Ramos (cell line): ENCODE results near the gene IL15.

ENCODE experiments used
- in situ Hi-C: fragments of 300-500 bp; cut with MboI; formaldehyde crosslinking; loops from one replicate; pipeline ENCODE4 v1.14.3; 2022; ENCODE audit warnings: low sequenced_read_pairs; ENCODE audit not compliant: unreplicated experiment

Gene IL15

DNA sequence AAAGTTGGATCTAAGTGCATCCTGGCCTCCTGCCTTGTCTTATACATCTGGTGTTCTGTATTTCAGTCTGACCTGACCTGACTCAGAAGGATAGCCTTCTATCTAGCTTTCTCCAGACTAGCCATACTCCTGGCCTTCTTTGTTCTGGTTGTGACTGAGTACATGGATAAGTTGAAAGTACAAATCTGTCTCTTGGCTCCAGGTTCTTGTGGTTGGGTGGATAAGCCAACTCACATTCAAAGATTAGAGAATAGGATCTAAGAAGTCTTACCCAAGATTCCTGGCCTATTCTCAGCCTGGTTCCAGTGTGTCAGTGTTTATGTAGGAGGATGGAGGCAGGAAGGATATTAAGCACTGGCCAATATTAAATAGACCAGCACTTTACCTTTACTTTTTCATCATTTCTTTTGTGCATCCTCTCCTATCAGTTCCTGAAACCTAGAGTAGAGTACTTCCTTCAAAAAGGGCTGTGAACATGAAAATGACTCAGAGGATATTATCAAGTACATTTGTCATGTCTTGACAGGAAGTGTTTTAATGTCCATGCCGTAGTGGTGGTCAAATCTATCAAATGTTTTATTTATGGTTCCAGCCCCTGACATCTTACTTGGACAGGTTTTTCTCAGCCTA is 123.5 kb downstream of the IL15 start:
- in situ Hi-C loops, result no loop called here

DNA sequence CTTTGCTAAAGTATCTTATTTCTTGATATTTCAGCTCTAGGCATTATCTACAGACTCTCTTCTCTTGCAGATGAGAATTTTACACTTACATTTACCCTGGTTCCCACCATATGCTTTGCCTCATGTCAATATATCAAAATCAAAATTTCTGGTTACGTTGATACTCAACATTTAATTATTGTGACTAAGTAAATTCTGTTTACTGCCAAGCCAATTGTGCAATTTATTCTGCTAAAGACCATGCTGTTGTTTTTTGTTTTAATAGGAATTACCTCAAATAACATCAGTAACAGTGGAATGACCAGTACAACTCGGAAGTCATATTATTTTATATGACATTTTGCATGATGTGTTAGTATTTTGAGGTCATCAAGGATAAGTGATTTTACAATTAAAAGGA is 125.5 kb downstream of the IL15 start:
- in situ Hi-C loops, result no loop called here

DNA sequence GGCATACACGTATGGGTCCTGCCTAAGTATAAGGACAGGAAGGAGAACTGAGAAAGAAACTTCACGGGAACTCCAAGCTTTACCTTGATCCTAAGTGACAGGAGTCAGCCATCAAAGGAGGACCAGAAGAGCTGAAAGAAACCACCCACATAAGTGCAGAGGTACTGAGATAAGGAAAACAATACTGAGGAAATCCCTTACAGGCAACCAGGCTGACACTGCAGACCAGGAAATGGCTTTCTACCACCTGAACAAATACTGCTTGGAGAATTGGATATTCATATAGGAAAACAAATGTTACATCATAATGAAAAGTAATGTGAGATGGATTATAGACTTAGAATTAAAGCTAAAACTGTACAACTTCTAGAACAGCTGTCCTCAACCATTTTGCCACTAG is 127.0 kb downstream of the IL15 start:
- in situ Hi-C loops, result no loop called here

DNA sequence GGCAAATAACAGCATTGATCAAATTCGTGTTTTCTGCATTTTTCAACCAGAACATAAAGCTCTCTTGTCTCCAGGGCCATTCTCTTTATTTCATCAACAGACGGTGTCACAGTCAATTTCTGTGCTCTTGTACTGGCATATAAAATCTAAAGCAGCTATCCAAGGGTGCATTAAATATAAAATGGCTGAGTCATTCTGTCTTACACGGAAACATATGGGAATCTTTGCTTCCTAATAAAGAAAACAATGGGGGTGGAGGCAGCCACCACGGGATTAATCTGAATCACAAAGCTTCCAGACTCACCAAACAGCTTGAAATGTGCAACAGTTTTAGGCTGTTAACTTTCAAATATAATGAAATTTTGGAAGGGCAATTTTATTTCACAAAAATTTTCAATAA is 132.6 kb downstream of the IL15 start:
- in situ Hi-C loops, result no loop called here

DNA sequence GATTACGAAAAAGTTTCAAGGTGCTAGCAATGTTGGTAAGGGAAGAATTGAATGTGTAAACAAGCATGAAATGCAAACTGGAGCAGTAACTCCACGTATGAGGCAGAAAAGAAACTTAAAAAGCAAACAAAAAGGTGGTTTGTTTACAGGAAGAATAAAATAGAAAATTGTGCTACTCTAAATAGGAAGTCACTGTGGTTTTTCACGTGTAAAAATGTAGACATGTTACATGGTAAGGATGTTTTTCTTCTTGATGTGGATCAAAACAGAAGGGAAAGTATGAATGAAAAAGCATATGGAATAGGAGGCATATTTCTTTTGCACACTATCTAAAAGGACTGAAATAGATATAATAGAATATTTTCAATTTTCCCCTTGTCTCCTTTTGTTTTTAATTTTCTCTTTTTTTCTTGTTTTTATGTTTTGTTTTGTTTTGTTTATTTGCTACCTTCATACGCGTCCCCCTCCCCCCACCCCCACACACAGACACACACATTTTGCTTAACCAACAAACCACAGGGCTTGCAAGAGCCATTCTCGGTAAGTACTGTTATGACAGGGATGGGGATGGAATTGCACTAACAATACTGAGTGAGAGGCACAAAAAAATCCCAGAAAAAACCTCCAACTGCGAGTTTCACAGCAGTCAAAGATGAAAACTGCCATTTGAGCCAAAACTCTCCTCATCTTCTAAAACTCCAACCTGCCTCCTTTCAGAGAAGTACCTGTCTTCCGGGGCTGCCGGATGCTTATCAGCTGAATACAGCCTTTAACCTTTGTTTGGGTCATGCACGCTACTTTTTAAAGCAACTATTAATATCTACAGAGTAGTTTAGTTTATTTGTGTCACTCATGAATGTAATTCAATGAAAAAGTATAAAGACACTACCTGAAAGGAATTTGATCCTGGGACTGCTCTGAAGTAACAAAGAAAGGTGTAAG is 135.8 kb downstream of the IL15 start:
- in situ Hi-C loops, result no loop called here

DNA sequence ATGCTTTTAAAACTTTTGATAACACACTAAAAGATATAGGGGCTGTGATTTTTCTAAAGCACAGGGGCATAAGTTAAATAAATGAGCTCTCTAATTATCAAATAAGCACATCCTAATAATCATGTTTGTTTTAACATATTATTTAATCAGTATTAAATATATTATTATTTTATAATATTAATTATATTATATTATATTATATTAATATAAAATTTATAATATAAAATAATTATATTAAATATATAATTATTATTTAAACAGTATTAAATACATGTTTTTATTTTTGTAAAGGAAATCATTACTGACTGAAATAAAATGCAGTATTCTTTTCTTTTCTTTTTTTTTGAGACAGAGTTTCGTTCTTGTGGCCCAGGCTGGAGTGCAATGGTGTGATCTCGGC is 136.5 kb downstream of the IL15 start:
- in situ Hi-C loops, result no loop called here

DNA sequence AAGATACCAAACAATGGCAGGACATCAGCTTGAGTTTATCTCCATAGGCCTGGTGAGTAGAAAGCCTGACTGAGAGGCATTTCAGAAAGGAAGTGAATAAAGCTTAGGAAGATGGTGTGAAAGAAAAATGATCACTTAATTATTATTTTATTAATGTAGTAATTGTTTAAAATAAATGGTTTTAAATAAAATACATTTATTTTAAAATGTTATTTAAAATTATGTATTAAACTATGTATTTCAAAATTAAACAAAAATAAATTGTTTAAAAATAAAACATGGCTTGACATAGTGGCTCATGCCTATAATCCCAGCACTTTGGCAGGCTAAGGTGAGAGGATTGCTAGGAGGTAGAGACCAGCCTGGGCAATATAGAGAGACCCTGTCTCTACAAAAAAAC is 145.8 kb downstream of the IL15 start:
- in situ Hi-C loops, result no loop called here
